Neural cell (in vitro differentiated cells): Measurements from ENCODE around the gene SVOPL. TPM values are rescaled to one million over a fixed set of nuclear protein-coding genes. Genes with fewer than 3 reads are reported as not detected.

ENCODE experiments used
- H2AFZ ChIP-seq: fragments of 200-600, 300-800 bp; sonication (generic), shearing (Covaris generic); 2 replicates; pipeline ENCODE4 v1.6.0; 2014; ENCODE audit warnings: low read depth, mild to moderate bottlenecking, antibody characterized with exemption, low read length, moderate library complexity
- H3F3A ChIP-seq: fragments of 200-600 bp; shearing (Covaris generic); 2 replicates; pipeline ENCODE4 v1.6.1; 2016; ENCODE audit warnings: mild to moderate bottlenecking, moderate library complexity, mixed read lengths, antibody characterized with exemption, low read length; ENCODE audit not compliant: insufficient read depth, poor library complexity, severe bottlenecking
- H3K27ac ChIP-seq: fragments of 200-600, 300-800 bp; sonication (generic), shearing (Covaris generic); 2 replicates; pipeline ENCODE4 v1.5.1; 2014; ENCODE audit warnings: mild to moderate bottlenecking, low read length, moderate library complexity
- H3K27me3 ChIP-seq: fragments of 300-800, 200-600 bp; sonication (generic), shearing (Covaris generic); 2 replicates; pipeline ENCODE4 v1.6.0; 2014; ENCODE audit warnings: mild to moderate bottlenecking, low read depth, low read length, moderate library complexity; ENCODE audit not compliant: insufficient read depth
- H3K36me3 ChIP-seq: fragments of 300-800, 200-600 bp; sonication (generic), shearing (Covaris generic); 2 replicates; pipeline ENCODE4 v1.5.1; 2014; ENCODE audit warnings: mild to moderate bottlenecking, antibody characterized with exemption, low read length, moderate library complexity; ENCODE audit not compliant: insufficient read depth
- H3K4me2 ChIP-seq: fragments of 300-800, 200-600 bp; sonication (generic), shearing (Covaris generic); 2 replicates; pipeline ENCODE4 v1.6.0; 2014; ENCODE audit warnings: mild to moderate bottlenecking, low read length
- H3K4me3 ChIP-seq: fragments of 300-800, 200-600 bp; sonication (generic), shearing (Covaris generic); 2 replicates; pipeline ENCODE4 v1.5.1; 2014; ENCODE audit warnings: mild to moderate bottlenecking, low read length, moderate library complexity
- H3K79me2 ChIP-seq: fragments of 200-600 bp; shearing (Covaris generic); replicated peaks from 2 replicates; pipeline ENCODE4 v1.6.0; 2014; ENCODE audit warnings: mild to moderate bottlenecking, low read length, moderate library complexity; ENCODE audit not compliant: insufficient read depth
- H3K9ac ChIP-seq: fragments of 300-800, 200-600 bp; sonication (generic), shearing (Covaris generic); 2 replicates; pipeline ENCODE4 v1.6.1; 2016; ENCODE audit warnings: mild to moderate bottlenecking, low read length, mixed read lengths
- H3K9me2 ChIP-seq: fragments of 200-600 bp; shearing (Covaris generic); 2 replicates; pipeline ENCODE4 v1.6.1; 2016; ENCODE audit warnings: mild to moderate bottlenecking, low read length, mixed read lengths; ENCODE audit not compliant: insufficient read depth
- H3K9me3 ChIP-seq: fragments of 200-600, 300-800 bp; sonication (generic), shearing (Covaris generic); 2 replicates; pipeline ENCODE4 v1.6.1; 2016; ENCODE audit warnings: mild to moderate bottlenecking, mixed run types, low read length, moderate library complexity, mixed read lengths
- H4K20me1 ChIP-seq: fragments of 200-600 bp; shearing (Covaris generic); 2 replicates; pipeline ENCODE4 v1.6.1; 2016; ENCODE audit warnings: mild to moderate bottlenecking, mixed run types; ENCODE audit not compliant: insufficient read depth
- EP300 ChIP-seq: fragments of 450-650 bp; conservative IDR thresholded peaks from 2 replicates; pipeline ENCODE4 v1.6.1; 2014; ENCODE audit warnings: antibody characterized with exemption, mild to moderate bottlenecking, moderate library complexity; ENCODE audit not compliant: poor library complexity, severe bottlenecking
- EZH2 ChIP-seq: fragments of 200-600, 300-800 bp; shearing (Covaris generic), sonication (generic); IDR thresholded peaks from 2 replicates; pipeline ENCODE4 v1.6.1; 2014; ENCODE audit warnings: antibody characterized with exemption, low read length, borderline replicate concordance, mild to moderate bottlenecking; ENCODE audit not compliant: insufficient read depth, poor library complexity, severe bottlenecking
- MXI1 ChIP-seq: fragments of 450-650 bp; conservative IDR thresholded peaks from 2 replicates; pipeline ENCODE4 v1.6.1; 2014; ENCODE audit warnings: antibody characterized with exemption, mild to moderate bottlenecking; ENCODE audit not compliant: poor library complexity, severe bottlenecking
- POLR2AphosphoS5 ChIP-seq: IDR thresholded peaks from 2 replicates; pipeline ENCODE4 v1.6.1; 2012
- RAD21 ChIP-seq: fragments of 450-650 bp; conservative IDR thresholded peaks from 2 replicates; pipeline ENCODE4 v1.6.1; 2014; ENCODE audit warnings: antibody characterized with exemption, mild to moderate bottlenecking, moderate library complexity
- SMC3 ChIP-seq: fragments of 450-650 bp; conservative IDR thresholded peaks from 2 replicates; pipeline ENCODE4 v1.6.1; 2014; ENCODE audit warnings: antibody characterized with exemption, mild to moderate bottlenecking, moderate library complexity; ENCODE audit not compliant: poor library complexity
- TAF1 ChIP-seq: IDR thresholded peaks from 2 replicates; pipeline ENCODE4 v1.6.1; 2012; ENCODE audit warnings: low read depth
- polyA plus RNA-seq: library from polyadenylated mRNA; depleted of rRNA; stranded (reverse); fragments of >200 nt; gene quantifications from 2 replicates; pipeline ENCODE4 v1.2.3, GENCODE V29; 2014
- TF ChIP-seq, protein P1 (sequence below): IDR thresholded peaks from 2 replicates; pipeline ENCODE4 v1.6.1; 2012; ENCODE audit warnings: borderline replicate concordance
- TF ChIP-seq, protein P2 (sequence below): fragments of 450-650 bp; IDR thresholded peaks from 2 replicates; pipeline ENCODE4 v1.5.1; 2014; ENCODE audit warnings: antibody characterized with exemption, mild to moderate bottlenecking, moderate library complexity; ENCODE audit not compliant: poor library complexity, severe bottlenecking

Gene SVOPL
- polyA plus RNA-seq, 1 donor from 2014 or later = 0.93 TPM

DNA sequence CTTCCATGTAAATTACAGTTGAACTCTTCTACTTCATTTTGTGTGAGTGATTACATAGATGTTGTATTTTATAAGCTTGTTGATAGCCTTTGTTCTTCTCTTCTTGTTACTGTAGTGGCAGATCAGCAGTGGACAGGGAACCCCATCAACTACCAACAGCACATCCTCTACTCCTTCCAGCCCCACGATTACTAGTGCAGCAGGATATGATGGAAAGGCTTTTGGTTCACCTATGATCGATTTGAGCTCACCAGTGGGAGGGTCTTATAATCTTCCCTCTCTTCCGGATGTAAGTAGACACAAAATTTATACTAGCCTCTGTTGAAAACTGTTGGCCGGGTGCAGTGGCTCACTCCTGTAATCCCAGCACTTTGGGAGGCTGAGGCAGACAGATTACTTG, 130.4 kb downstream of the SVOPL start:
- no peaks in the 10 kb centered on the region for H4K20me1 ChIP-seq
- no peaks in the 10 kb centered on the region for H3K9me2 ChIP-seq
- peaks cover 4% of the 10 kb centered on the region for H3K79me2 ChIP-seq
- H3K36me3 ChIP-seq = peaks cover 23% of the 10 kb centered on the region
- H3K27me3 ChIP-seq = no peaks in the 10 kb centered on the region
- H2AFZ ChIP-seq = no peak overlapping the region
- H3F3A ChIP-seq = no peaks in the 10 kb centered on the region
- no peak overlapping the region for H3K4me2 ChIP-seq
- TF ChIP-seq EP300 (no peak), MXI1 (no peak), POLR2AphosphoS5 (no peak)
- TF ChIP-seq, protein P1, sequence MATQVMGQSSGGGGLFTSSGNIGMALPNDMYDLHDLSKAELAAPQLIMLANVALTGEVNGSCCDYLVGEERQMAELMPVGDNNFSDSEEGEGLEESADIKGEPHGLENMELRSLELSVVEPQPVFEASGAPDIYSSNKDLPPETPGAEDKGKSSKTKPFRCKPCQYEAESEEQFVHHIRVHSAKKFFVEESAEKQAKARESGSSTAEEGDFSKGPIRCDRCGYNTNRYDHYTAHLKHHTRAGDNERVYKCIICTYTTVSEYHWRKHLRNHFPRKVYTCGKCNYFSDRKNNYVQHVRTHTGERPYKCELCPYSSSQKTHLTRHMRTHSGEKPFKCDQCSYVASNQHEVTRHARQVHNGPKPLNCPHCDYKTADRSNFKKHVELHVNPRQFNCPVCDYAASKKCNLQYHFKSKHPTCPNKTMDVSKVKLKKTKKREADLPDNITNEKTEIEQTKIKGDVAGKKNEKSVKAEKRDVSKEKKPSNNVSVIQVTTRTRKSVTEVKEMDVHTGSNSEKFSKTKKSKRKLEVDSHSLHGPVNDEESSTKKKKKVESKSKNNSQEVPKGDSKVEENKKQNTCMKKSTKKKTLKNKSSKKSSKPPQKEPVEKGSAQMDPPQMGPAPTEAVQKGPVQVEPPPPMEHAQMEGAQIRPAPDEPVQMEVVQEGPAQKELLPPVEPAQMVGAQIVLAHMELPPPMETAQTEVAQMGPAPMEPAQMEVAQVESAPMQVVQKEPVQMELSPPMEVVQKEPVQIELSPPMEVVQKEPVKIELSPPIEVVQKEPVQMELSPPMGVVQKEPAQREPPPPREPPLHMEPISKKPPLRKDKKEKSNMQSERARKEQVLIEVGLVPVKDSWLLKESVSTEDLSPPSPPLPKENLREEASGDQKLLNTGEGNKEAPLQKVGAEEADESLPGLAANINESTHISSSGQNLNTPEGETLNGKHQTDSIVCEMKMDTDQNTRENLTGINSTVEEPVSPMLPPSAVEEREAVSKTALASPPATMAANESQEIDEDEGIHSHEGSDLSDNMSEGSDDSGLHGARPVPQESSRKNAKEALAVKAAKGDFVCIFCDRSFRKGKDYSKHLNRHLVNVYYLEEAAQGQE = no peak
- no peak overlapping the region for H3K4me3 ChIP-seq
- H3K27ac ChIP-seq = no peak overlapping the region
- no peak overlapping the region for H3K9ac ChIP-seq
- no peaks in the 10 kb centered on the region for H3K9me3 ChIP-seq

DNA sequence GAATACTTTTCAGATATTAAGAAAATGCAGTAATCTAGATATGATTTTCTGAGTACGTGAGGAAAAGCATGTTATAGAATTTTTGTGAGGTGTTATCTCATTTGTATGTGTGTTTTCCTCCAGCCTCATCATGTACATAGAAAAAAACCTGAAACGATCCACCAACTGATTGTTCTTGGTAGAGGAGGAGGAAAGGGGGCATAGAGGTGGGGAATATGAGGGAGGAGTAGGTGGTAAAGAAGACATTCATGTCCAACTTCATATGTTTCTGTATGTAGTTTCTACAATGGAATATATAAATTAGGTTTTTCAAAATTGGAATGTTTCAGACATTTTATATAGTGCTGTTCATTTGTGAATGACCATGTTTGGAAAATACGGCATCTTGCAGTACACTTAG, 131.7 kb downstream of the SVOPL start:
- H3K27me3 ChIP-seq = no peaks in the 10 kb centered on the region
- no peaks in the 10 kb centered on the region for H3F3A ChIP-seq
- no peak overlapping the region for H3K4me2 ChIP-seq
- TF ChIP-seq, protein P2, sequence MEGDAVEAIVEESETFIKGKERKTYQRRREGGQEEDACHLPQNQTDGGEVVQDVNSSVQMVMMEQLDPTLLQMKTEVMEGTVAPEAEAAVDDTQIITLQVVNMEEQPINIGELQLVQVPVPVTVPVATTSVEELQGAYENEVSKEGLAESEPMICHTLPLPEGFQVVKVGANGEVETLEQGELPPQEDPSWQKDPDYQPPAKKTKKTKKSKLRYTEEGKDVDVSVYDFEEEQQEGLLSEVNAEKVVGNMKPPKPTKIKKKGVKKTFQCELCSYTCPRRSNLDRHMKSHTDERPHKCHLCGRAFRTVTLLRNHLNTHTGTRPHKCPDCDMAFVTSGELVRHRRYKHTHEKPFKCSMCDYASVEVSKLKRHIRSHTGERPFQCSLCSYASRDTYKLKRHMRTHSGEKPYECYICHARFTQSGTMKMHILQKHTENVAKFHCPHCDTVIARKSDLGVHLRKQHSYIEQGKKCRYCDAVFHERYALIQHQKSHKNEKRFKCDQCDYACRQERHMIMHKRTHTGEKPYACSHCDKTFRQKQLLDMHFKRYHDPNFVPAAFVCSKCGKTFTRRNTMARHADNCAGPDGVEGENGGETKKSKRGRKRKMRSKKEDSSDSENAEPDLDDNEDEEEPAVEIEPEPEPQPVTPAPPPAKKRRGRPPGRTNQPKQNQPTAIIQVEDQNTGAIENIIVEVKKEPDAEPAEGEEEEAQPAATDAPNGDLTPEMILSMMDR = no peak
- TF ChIP-seq RAD21 = no peak
- no peak overlapping the region for H3K27ac ChIP-seq
- H3K36me3 ChIP-seq = peaks cover 28% of the 10 kb centered on the region
- no peak overlapping the region for H2AFZ ChIP-seq
- no peak overlapping the region for H3K4me3 ChIP-seq
- no peaks in the 10 kb centered on the region for H4K20me1 ChIP-seq
- H3K9me3 ChIP-seq = peaks cover 6% of the 10 kb centered on the region
- peaks cover 4% of the 10 kb centered on the region for H3K79me2 ChIP-seq
- H3K9ac ChIP-seq = no peak overlapping the region
- H3K9me2 ChIP-seq = no peaks in the 10 kb centered on the region

DNA sequence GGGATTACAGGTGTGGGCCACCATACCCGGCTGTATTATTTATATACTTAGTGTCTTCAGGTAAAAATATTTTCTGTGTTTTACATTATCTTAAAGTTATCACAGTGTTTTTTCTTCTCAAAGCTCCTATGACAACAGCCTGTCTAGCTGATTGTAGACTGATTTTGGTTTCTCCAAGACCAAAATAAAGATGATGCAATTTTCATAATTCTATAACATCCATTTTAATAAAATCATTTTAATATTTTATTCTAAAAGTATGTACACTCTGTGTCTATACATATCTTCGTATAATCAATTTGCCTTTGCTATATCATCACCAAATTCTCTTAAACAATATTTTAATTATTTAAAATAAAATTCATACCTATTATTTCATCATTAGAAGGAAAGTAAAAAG, 132.5 kb downstream of the SVOPL start:
- Histone ChIP-seq H3K27ac (no peak overlapping the region), H3K9me2 (no peaks in the 10 kb centered on the region), H3K9ac (no peak overlapping the region), H3K27me3 (no peaks in the 10 kb centered on the region), H2AFZ (no peak overlapping the region), H3K4me3 (no peak overlapping the region), H3K36me3 (peaks cover 30% of the 10 kb centered on the region), H4K20me1 (no peaks in the 10 kb centered on the region), H3F3A (no peaks in the 10 kb centered on the region), H3K79me2 (peaks cover 4% of the 10 kb centered on the region), H3K9me3 (peaks cover 6% of the 10 kb centered on the region), H3K4me2 (no peak overlapping the region)
- TF ChIP-seq TAF1 (no peak), SMC3 (no peak), EZH2 (no peak), POLR2AphosphoS5 (no peak), MXI1 (no peak), EP300 (no peak), RAD21 (no peak)
- TF ChIP-seq, protein P2 = no peak
- TF ChIP-seq, protein P1 = no peak
